Colonic mucosa (tissue), 4 donors: Measurements from ENCODE around the gene THSD7A. TPM values are rescaled to one million over a fixed set of nuclear protein-coding genes. Genes with fewer than 3 reads are reported as not detected.

Source experiments
- DNase-seq: peaks from one replicate; pipeline ENCODE4 v3.0.0-alpha.2; 2020
- H3K27ac ChIP-seq: fragments of 200-600 bp; one replicate; pipeline ENCODE4 v1.8.0; 2021
- H3K27me3 ChIP-seq: fragments of 200-600 bp; one replicate; pipeline ENCODE4 v1.8.0; 2021
- H3K36me3 ChIP-seq: fragments of 200-600 bp; one replicate; pipeline ENCODE4 v1.8.0; 2021
- H3K4me1 ChIP-seq: fragments of 200-600 bp; one replicate; pipeline ENCODE4 v1.8.0; 2021; ENCODE audit warnings: mild to moderate bottlenecking
- H3K4me3 ChIP-seq: fragments of 200-600 bp; one replicate; pipeline ENCODE4 v1.8.0; 2021
- H3K9ac ChIP-seq, 2 donors: one replicate each; pipeline ENCODE4 v1.7.0; 2013; ENCODE audit warnings: control low read depth in 2 of 2, low read depth in 2 of 2, low read length in 2 of 2
- H3K9me3 ChIP-seq: fragments of 200-600 bp; one replicate; pipeline ENCODE4 v1.8.0; 2021
- intact Hi-C: fragments of 100-400 bp; cut with DNase I; formaldehyde crosslinking; loops from one replicate; pipeline ENCODE4 v1.14.1; 2022
- total RNA-seq, 2 donors: library from RNA; stranded (reverse); fragmentation: NEBNext Ultra II Directional in 1 of 2; extraction: Animal tissue kit (Norgen Biotek cat#: 25700) in 1 of 2; gene quantifications; one replicate each; pipeline ENCODE4 v1.2.1, GENCODE V29; 2021
- TF ChIP-seq, protein P1 (sequence below): fragments of 200-600 bp; IDR thresholded peaks from one replicate; pipeline ENCODE4 v1.8.0; 2022; ENCODE audit warnings: antibody characterized with exemption, mild to moderate bottlenecking
- donor health status: healthy.
- donor health status: DM: no; HTN: no; CAD: no.
- donor health status: DM: no; HTN: no; CAD: no.

Gene THSD7A
- total RNA-seq, 2 donors from 2014 or later: 2.1 to 2.3 TPM

DNA sequence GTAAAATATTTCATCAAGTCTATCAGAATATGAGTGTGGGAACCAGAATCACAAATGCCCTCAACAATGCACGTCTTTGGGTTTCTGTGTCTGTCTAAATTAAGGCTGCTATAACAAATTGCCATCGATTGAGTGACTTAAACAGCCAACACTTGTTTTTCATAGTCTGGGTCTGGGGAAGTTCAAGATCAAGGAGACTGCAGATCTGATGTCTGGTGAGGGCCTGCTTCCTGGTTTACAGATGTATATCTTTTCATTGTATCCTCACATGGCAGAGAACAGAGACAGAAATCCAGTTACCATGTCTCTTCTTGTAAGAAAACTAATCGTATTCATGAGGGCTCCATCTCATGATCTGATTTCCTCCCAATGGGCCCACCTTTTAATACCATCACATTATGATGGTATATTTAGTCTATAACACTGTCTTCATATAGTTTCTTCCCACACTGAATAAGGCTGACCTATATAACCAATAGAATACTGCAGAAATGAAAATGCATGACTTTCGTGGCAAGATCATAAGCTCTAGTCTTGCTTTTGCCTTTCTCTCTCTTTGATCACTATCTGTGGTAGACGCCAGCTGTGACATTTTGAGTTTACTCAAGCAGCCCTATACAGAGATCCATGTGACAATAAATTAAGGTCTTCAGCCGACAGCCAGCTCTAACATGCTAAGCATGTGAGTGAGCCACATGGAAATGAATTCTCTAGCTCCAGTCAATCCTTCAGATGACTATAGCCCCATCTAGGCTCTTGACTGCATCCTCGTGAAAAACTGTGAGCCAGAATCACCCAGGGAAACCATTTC is 51.9 kb downstream of the THSD7A start:
- no peak for DNase-seq
- TF ChIP-seq, protein P1, sequence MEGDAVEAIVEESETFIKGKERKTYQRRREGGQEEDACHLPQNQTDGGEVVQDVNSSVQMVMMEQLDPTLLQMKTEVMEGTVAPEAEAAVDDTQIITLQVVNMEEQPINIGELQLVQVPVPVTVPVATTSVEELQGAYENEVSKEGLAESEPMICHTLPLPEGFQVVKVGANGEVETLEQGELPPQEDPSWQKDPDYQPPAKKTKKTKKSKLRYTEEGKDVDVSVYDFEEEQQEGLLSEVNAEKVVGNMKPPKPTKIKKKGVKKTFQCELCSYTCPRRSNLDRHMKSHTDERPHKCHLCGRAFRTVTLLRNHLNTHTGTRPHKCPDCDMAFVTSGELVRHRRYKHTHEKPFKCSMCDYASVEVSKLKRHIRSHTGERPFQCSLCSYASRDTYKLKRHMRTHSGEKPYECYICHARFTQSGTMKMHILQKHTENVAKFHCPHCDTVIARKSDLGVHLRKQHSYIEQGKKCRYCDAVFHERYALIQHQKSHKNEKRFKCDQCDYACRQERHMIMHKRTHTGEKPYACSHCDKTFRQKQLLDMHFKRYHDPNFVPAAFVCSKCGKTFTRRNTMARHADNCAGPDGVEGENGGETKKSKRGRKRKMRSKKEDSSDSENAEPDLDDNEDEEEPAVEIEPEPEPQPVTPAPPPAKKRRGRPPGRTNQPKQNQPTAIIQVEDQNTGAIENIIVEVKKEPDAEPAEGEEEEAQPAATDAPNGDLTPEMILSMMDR: no peak
- Histone ChIP-seq H3K4me3 (no peak overlapping the region), H3K9me3 (no peaks in the 10 kb centered on the region), H3K9ac (no peak overlapping the region), H3K27ac (no peak overlapping the region), H3K36me3 (no peaks in the 10 kb centered on the region), H3K27me3 (no peaks in the 10 kb centered on the region), H3K4me1 (no peaks in the 10 kb centered on the region)
- intact Hi-C loops: no loop called here

DNA sequence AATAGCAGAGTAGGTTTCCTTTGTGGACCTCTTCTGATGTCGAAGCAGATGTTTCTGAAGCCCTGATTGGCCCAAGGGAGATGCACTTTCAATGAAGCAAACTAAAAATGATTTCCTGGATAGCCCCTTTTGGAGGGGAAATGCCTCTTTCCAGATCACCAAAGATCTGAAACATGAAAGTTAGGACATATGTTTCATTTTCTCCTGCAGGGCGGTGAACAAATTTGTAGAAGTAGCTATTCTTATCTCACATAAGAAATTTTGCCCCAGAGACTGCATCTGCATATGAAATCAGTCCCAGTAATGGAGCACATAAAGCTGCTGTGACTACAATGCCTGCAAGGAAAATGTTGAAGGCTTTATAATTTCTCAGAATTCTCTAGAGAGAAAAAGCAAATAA is 56.0 kb downstream of the THSD7A start:
- Histone ChIP-seq H3K4me1 (no peaks in the 10 kb centered on the region), H3K9ac (no peak overlapping the region), H3K9me3 (no peaks in the 10 kb centered on the region), H3K27ac (no peak overlapping the region), H3K36me3 (no peaks in the 10 kb centered on the region), H3K27me3 (no peaks in the 10 kb centered on the region), H3K4me3 (no peak overlapping the region)
- TF ChIP-seq, protein P1: no peak
- DNase-seq: no peak
- intact Hi-C loops: no loop called here

DNA sequence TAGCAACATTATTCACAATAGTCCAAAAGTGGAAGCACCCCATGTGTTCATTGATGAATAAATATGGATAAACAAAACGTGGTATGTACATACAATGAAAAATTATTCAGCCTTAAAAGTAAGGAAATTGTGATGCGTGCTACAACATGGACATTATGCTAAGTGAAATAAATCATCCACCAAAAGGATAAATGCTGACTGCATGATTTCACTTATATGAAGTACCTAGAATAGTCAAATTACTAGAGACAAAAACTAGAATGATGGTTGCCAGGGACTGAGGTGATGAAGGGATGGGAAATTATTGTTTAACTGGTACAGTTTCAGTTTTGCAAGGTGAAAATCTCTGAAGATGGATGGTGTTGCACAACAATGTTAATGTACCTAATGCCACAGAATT is 56.6 kb downstream of the THSD7A start:
- Histone ChIP-seq H3K9me3 (no peaks in the 10 kb centered on the region), H3K9ac (no peak overlapping the region), H3K36me3 (no peaks in the 10 kb centered on the region), H3K4me1 (no peaks in the 10 kb centered on the region), H3K27me3 (no peaks in the 10 kb centered on the region), H3K4me3 (no peak overlapping the region), H3K27ac (no peak overlapping the region)
- no peak for DNase-seq
- intact Hi-C loops: no loop called here
- TF ChIP-seq, protein P1: no peak

DNA sequence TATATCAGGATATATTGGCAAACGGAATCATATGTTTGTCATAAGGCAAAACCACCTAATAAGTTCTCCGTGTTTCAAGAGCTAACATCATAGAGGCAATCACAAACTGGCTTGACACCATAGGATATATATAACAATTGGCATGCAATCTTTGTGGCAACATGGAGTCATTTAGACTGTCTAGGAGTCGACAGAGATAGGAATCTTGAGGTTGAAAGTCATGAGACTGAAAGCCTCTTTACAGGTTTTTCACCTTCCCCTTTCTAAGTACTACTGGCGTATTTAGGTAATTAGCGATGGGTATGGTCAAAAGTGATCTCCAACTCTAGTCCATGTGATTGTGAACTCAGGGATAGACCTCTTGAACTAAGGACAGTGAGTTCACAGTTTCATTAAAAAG is 63.7 kb downstream of the THSD7A start:
- Histone ChIP-seq H3K9ac (no peak overlapping the region), H3K36me3 (no peaks in the 10 kb centered on the region), H3K27ac (no peak overlapping the region), H3K4me1 (no peaks in the 10 kb centered on the region), H3K4me3 (no peak overlapping the region), H3K9me3 (no peaks in the 10 kb centered on the region), H3K27me3 (no peaks in the 10 kb centered on the region)
- TF ChIP-seq, protein P1: no peak
- DNase-seq: no peak
- intact Hi-C loops: no loop called here

DNA sequence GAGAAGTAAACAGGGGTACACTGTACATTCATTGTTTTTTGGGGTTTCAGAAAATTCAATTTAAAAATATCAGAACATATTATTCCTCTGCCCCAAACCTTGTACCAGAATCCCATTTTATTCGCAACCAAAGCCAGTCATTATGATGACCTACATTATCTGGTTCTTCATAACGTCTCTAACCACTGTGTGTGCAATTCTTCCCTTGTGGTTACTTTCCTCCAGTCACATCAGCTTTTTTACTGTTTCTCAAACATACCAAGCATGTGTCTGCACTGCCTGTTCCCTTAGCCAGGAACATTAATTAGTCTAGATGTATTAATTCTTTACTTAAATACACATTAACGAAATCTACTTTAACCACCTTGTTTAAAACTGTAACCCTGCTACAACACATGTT is 64.8 kb downstream of the THSD7A start:
- no peak overlapping the region for H3K27ac ChIP-seq
- DNase-seq: no peak
- TF ChIP-seq, protein P1: no peak
- H3K9ac ChIP-seq: no peak overlapping the region
- no peaks in the 10 kb centered on the region for H3K4me1 ChIP-seq
- H3K4me3 ChIP-seq: no peak overlapping the region
- H3K27me3 ChIP-seq: no peaks in the 10 kb centered on the region
- intact Hi-C loops: no loop called here
- H3K9me3 ChIP-seq: no peaks in the 10 kb centered on the region
- H3K36me3 ChIP-seq: no peaks in the 10 kb centered on the region
